CD4-positive, alpha-beta T cell treated with Interleukin-6 for 4 hours (primary cell): ENCODE measurements around the gene CHRNA1.
A peak's percentile ranks its signal among the peaks of the same experiment; 100 is the strongest.

Experiments used
- DNase-seq: peaks from one replicate; pipeline ENCODE4 v3.0.0-alpha.2; 2020; ENCODE audit warnings: mixed read lengths

Gene CHRNA1

GRCh38 chr2:174764280-174765255 lies at the start of gene CHRNA1:
CHRNA1 (minus strand) TSS chr2:174764472; CDS start chr2:174764394, 78 bp downstream.
- no peak for DNase-seq

DNA sequence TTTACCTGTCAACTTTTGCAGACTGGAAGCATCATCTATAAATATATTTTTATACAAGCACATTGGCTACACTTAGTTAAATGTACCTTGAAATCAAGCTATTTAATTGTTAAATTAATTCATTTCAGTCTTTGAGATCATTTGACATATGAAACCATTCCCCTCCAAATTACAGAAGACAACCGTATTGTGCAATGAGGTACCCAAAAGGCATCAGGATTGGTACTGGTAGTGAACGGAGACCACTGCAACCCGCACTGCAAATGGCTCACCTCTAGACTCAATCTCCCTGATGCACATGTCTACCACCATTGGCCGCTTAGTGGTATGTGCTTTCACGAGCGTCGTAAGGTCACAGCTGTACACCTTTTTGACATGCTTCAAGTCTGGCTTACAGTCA lies 47.8 kb upstream of the CHRNA1 start:
- no peak for DNase-seq

DNA sequence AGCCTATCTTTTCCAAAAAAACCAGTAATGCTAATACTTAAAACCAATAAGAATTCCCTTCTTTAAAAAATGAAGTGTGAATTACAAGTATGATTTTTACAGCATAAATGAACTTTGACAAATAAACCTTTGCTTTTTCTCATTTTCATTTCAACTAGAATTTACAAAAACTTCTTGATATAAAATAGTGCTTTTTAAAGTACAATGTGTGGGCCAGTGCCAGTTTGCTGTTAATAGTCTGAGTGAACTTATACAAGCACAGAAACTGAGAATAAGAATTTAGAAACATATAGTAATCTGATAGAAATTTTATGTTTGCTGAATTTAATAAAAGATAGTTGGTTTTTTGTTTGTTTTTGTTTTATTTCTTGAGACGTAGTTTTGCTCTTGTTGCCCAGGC lies 43.7 kb upstream of the CHRNA1 start:
- no peak for DNase-seq

DNA sequence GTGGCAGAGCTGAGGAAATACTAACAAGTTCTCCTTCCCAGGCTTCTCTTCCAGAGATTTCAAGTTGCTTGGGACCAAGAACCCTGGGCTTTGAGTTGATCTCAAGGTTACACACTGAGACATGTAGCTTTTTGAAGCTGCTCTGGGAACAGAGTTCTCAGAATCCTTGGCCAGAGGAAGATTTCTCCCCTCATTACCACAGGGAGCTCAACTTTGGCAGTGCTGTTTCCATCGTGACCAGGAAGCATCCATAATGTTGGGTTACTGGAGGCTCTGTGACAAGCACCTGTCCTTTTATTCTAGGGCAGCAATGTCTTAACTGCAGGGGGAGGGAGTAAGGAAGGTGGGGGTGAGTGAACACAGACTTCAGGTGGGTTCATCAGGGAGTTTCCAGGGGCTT lies 41.5 kb upstream of the CHRNA1 start:
- DNase-seq: no peak

DNA sequence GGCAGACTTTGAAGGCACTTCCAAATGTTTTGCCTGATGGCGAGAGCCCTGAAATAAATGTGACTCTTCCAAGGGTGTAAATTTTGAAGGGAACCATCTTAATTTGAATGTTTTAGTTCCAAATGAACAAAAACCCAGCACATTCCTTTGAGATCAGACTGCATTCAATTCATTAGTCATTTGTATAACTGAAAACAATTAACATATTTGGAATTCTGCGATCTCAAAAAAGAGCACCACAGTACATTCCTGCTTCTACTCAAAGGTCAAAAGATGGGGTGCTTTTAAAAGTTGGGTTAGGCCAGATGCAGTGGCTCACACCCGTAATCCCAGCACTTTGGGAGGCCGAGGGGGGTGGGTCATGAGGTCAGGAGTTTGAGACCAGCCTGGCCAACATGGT lies 38.2 kb upstream of the CHRNA1 start:
- DNase-seq: no peak

DNA sequence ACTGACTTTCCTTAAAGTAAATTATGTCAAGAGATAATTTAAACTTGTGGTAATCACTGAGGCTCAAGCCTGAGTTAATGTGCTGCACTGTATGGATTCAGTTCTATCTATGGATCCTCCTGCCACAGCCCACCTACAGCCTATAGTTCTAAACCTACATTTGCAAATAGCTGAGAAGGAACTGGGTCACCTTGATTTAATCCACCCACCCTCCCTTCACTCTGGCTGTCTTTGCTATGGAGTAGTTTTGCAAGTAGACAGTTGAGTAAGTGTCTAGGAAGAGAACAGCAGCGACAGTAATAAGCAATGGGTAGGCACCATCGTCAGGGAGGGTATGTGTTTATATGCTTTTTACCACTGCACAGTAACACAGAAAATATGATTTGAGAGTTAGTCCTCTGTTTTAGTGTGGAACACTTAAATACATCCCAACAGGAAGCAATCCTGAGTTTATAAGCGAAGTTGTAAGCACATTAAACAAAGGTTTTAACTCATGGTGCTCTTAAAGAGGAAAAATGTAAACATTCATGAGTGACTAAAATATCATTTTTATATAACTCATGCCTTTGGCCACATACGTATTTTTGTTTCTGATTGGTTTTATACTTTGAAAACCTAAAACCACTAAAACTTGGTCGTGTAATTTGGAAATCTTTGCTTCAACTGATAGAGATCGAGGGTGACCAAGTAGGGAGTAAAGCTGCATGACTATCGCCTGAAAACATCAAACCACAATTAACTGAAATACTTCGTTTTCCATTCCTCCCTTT lies 36.3 kb upstream of the CHRNA1 start:
- no peak for DNase-seq

GRCh38 chr2:174798801-174799200 lies 34.5 kb upstream of the CHRNA1 start:
- no peak for DNase-seq

GRCh38 chr2:174797781-174798276 lies 33.6 kb upstream of the CHRNA1 start:
- no peak for DNase-seq

GRCh38 chr2:174796319-174796771 lies 32.1 kb upstream of the CHRNA1 start:
- no peak for DNase-seq

DNA sequence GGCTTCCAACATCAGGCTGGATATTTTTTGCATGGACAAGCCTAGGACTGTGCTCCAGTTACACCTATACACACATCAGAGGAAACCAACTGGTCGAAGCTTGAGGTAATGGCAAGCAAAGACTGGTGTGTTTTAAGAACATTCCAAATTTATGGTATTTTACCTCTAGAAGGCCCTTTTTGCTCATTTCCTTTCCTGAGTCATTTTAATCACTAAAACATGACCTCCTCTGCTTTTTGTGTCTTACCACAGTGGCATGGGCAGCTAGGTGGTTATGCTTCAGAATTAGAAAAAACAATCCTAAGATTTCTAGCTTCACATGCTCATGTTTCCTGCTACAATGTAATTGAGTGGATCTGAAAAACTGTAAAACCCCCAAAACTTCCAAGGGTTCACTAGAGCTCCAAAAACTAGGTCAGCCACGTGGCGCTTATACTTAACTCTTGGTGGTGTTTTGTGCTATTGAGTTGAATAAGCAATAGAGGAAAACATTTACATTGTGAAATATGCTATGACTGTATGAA lies 30.6 kb upstream of the CHRNA1 start:
- no peak for DNase-seq

GRCh38 chr2:174792309-174793025 lies 28.2 kb upstream of the CHRNA1 start:
- DNase-seq: no peak

GRCh38 chr2:174791746-174792280 lies 27.5 kb upstream of the CHRNA1 start:
- DNase-seq: no peak

DNA sequence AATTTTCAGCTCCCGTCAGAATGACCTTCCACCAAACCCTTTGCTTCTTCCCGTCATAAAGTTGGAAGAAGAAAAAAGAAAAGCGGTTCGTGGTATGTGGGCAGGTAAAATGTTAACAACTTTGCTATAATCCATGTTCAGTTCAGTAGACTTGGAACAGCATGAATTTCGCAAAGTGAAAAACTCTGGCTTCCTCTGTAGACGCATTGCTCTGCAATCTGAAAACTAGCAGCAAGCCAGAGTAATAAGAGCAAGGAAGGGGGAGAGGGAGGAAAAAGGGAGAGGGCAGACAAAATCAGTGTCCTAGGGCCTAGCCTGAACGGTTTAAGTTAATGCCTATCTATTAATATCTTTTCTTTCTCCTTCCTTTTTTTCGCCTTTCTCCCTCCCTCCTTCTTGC lies 26.7 kb upstream of the CHRNA1 start:
- no peak for DNase-seq

- no peak for DNase-seq
These were observed 24.7 kb upstream of the CHRNA1 start for GRCh38 chr2:174789001-174789400.

DNA sequence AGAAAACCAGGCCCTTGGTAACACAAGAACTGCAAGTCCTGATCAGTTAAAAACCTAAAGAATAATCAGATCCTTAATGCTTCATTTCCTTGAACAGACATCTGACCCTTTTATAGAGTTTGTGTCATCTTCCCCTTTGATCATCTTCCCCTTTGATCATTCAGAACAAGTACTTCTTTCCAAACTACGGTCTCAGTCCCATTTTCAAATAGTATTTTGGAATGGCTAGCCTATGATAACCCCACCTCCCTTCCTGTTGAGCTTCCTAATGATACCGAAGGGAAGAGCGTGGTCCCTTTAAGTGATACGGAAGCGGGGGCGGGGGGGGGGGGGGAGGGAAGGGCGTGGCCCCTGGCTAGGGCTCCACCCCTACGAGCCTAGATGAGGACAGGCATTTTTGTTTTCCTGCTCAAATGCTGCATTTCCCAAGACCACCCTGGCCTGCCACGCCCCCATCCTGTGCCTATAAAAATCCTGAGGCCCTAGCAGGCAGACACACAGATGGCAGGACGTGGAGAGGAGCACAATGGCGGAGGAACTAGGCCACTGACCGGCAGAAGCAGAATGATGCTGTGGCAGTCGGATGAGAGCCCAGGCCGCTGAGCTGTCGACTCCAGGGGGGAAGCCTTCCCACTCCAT lies 24.1 kb upstream of the CHRNA1 start:
- peak; percentile 54 for DNase-seq

DNA sequence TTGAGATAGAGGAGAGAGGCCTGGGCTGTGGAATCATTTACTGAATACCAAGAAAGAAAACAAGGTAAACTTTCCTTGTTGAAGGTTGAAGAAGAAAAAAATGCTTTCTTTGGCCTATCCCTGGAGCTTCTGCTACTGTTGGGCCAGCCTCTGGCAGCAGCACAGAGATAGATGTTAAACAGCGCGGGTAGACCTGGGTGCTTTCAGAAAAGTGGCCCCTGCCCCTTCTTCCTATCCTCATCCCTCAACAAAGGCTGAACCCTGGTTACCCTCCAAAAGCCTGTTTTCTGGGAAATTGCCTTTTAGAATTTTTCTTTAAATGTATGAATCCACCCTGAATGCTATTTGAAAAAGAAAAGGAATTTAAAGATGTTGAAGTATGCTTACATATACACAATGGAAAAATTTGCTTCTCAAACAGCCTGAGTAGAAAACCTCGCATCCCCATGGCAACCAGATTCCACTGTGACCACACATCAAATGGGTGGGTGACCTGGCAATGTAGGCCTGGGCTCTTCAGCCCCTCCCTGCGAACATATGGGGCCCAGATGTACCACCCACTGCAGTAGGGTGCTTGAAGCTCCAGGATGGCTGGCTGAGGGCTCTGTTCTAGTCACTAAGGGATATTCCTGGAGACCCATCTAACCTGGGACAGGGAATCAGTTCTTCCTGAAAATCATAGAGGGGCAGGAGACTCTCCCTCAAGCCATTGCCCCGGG lies 23.4 kb upstream of the CHRNA1 start:
- no peak for DNase-seq

- no peak for DNase-seq
These were observed 21.9 kb upstream of the CHRNA1 start for GRCh38 chr2:174786066-174786725.

DNA sequence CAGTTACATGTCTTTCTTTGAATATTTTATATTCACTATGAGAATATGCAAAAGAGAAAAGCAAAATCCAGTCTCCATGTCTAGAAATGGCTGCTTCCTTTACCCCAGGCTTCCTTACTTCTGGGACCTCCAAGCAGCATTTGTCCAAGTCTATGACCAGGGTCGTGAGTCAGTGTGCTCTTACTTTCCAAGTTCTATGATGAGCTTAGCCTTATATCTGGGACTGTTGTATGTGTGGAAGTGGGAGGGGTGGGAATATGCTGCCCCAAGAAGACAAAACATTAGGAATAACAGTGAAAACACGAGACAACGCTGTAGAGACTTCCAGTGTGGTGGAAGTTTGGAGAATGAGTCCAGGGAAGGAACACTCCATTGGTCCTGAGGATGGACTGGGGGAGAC lies 21.2 kb upstream of the CHRNA1 start:
- no peak for DNase-seq

DNA sequence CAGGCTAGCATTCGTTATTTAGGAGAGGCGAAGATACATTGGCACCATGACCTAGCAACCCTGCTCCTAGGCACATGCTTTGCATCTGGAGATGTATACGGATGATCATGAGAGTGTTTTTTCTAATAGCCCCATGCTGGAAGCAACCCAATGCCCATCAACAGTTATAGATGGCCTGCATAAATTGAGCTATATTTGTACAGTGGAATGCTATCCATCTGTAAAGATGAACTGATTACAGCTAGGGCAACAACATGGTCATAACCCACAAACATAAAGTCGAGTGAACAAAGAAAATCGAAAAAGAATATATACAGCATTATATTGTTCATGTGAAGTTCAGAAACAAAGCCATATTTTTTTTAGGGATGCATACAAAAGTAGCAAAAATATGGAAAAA lies 20.6 kb upstream of the CHRNA1 start:
- no peak for DNase-seq

DNA sequence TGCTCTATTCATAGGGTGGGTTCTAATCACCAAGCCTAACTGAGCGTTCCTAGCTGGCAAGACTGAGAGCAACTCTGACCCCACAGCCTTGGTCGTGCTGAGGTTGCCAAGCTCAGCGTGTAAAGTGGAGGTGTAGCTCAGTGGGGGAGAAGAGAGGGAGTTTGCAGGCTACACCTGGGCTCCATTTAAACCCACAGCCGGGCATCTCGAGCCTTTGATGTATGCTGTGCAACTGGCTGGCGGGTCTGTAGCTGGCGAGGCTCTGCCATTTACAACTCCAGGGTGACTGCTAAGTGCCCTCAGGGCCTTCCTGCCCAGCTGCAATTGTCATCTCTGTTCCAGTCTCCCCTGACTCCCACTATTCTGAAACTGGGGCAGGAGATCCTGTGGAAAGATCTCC lies 20.0 kb upstream of the CHRNA1 start:
- DNase-seq: no peak

DNA sequence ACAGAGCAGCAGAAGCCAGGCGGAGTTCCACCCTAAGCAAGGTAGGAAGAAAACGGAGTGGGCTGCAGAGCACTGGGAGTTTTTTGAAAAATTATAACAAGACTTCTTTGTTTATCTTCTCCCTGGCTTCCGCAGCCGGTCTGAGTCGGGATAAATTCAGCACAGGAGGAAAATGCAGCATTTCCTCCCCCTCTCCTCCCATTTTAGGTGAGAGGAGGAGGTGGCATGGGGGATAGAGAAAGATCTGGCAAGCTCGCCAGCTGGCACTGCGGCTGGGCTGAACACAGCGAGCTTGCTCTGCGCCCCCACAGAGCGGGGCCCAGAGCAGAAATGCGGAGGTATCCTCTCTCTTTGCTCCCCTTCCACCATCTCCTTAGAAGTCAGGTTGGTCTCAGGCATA lies 17.7 kb upstream of the CHRNA1 start:
- DNase-seq: no peak
